Spleen (tissue), 7 donors: ENCODE data around the gene SH3GLB2.
"Not testable (repeated sequence)": the region's sequence is repeated elsewhere in the genome, so short reads cannot be mapped to it uniquely, and the experiment has no call there.

Experiments used
- POLR2AphosphoS5 ChIP-seq, 3 donors: sonication (generic); formaldehyde crosslinking; IDR thresholded peaks; one replicate each; pipeline ENCODE4 v1.5.1; 2017; ENCODE audit warnings: antibody characterized with exemption in 3 of 3
- TF ChIP-seq, protein P1 (sequence below), 11 experiments: fragments of 200-600 bp in 7 of 11; fragments of 450-650 bp in 4 of 11; sonication (generic) in 4 of 11; IDR thresholded peaks in 8 of 11; conservative IDR thresholded peaks in 3 of 11; 1 replicate in 7 of 11; 2 replicates in 4 of 11; pipeline versions ENCODE4 v1.4.0 to v1.8.0; 2016 to 2021; ENCODE audit warnings: antibody characterized with exemption in 11 of 11, inconsistent platforms in 4 of 11, mild to moderate bottlenecking in 1 of 11
- donor health status: DM: no; HTN: no; CAD: no; lungs with moderate emphysema.
- donor health status: DM: no; HTN: no; CAD: no.
- donor health status: DM: no; HTN: no; CAD: no.

DNA sequence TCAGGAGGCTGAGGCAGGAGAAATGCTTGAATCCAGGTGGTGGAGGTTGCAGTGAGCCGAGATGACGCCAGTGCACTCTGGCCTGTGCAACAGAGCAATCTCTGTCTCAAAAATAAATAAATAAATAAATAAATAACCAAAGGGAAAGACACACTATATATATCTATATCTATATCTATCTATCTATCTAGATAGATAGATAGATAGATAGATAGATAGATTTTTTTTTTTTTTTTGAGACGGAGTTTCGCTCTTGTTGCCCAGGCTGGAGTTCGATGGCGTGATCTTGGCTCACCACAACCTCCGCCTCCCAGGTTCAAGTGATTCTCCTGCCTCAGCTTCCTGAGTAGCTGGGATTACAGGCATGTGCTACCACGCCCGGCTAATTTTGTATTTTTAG lies 66.7 kb downstream of the SH3GLB2 start:
- TF ChIP-seq, protein P1, sequence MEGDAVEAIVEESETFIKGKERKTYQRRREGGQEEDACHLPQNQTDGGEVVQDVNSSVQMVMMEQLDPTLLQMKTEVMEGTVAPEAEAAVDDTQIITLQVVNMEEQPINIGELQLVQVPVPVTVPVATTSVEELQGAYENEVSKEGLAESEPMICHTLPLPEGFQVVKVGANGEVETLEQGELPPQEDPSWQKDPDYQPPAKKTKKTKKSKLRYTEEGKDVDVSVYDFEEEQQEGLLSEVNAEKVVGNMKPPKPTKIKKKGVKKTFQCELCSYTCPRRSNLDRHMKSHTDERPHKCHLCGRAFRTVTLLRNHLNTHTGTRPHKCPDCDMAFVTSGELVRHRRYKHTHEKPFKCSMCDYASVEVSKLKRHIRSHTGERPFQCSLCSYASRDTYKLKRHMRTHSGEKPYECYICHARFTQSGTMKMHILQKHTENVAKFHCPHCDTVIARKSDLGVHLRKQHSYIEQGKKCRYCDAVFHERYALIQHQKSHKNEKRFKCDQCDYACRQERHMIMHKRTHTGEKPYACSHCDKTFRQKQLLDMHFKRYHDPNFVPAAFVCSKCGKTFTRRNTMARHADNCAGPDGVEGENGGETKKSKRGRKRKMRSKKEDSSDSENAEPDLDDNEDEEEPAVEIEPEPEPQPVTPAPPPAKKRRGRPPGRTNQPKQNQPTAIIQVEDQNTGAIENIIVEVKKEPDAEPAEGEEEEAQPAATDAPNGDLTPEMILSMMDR (IDR thresholded peaks at IDR 0.05 in 8 of 11, conservative IDR thresholded peaks at IDR 0.05 in 3 of 11), result not testable (repeated sequence)
- not testable (repeated sequence) for TF ChIP-seq POLR2AphosphoS5 (IDR thresholded peaks at IDR 0.05)
